Fibroblast of lung (primary cell): ENCODE measurements around the gene PDLIM5. TPM values are rescaled to one million over a fixed set of nuclear protein-coding genes. Genes with fewer than 3 reads are reported as not detected.
A peak's percentile ranks its signal among the peaks of the same experiment; 100 is the strongest.

Experiments
- DNase-seq, 2 donors: peaks; one replicate each; pipeline versions ENCODE4 v3.0.0 to v3.0.0-alpha.2; 2010; ENCODE audit warnings: low read depth in 2 of 2
- H2AFZ ChIP-seq: 2 replicates; pipeline ENCODE4 v1.5.1; 2012; ENCODE audit warnings: low read length, control low read depth, inconsistent platforms
- H3K27ac ChIP-seq: 2 replicates; pipeline ENCODE4 v1.5.1; 2011; ENCODE audit warnings: low read length, control low read depth; ENCODE audit not compliant: insufficient read depth
- H3K27me3 ChIP-seq: 2 replicates; pipeline ENCODE4 v1.5.1; 2011; ENCODE audit warnings: mild to moderate bottlenecking, low read length; ENCODE audit not compliant: control insufficient read depth, insufficient read depth
- H3K36me3 ChIP-seq: 2 replicates; pipeline ENCODE4 v1.5.1; 2011; ENCODE audit warnings: low read length; ENCODE audit not compliant: control insufficient read depth, insufficient read depth
- H3K4me1 ChIP-seq: 2 replicates; pipeline ENCODE4 v1.5.1; 2011; ENCODE audit warnings: low read length; ENCODE audit not compliant: control insufficient read depth, insufficient read depth; ENCODE audit errors: extremely low read depth
- H3K4me2 ChIP-seq: 2 replicates; pipeline ENCODE4 v1.5.1; 2011; ENCODE audit warnings: low read length, control low read depth; ENCODE audit not compliant: insufficient read depth; ENCODE audit errors: extremely low read depth
- H3K4me3 ChIP-seq, 4 experiments: fragments of 200-600 bp in 1 of 4; sonication (generic) in 1 of 4; replicated peaks in 1 of 4; 2 replicates each; pipeline ENCODE4 v1.5.1; 2011 to 2016; ENCODE audit warnings: low read length in 4 of 4, low read depth in 3 of 4, mild to moderate bottlenecking in 3 of 4, control low read depth in 2 of 4, inconsistent platforms in 1 of 4, mixed read lengths in 1 of 4; ENCODE audit not compliant: insufficient read depth in 1 of 4; ENCODE audit errors: control extremely low read depth in 1 of 4
- H3K79me2 ChIP-seq: 2 replicates; pipeline ENCODE4 v1.5.1; 2012; ENCODE audit warnings: mild to moderate bottlenecking, low read length, inconsistent platforms; ENCODE audit not compliant: control insufficient read depth, insufficient read depth
- H3K9ac ChIP-seq: 2 replicates; pipeline ENCODE4 v1.5.1; 2011; ENCODE audit warnings: mild to moderate bottlenecking, low read length, control low read depth; ENCODE audit not compliant: insufficient read depth
- H3K9me3 ChIP-seq: 2 replicates; pipeline ENCODE4 v1.5.1; 2012; ENCODE audit warnings: low read depth, low read length; ENCODE audit not compliant: control insufficient read depth, insufficient read depth
- H4K20me1 ChIP-seq: 2 replicates; pipeline ENCODE4 v1.5.1; 2011; ENCODE audit warnings: low read length; ENCODE audit not compliant: control insufficient read depth, insufficient read depth; ENCODE audit errors: extremely low read depth
- CTCF ChIP-seq, 2 donors: IDR thresholded peaks in 1 of 2; conservative IDR thresholded peaks in 1 of 2; 1 replicate in 1 of 2; 2 replicates in 1 of 2; pipeline ENCODE4 v1.5.1; 2011 to 2012; ENCODE audit warnings: low read length in 2 of 2, control low read depth in 1 of 2, inconsistent platforms in 1 of 2, low read depth in 1 of 2, mild to moderate bottlenecking in 1 of 2
- EZH2 ChIP-seq: IDR thresholded peaks from 2 replicates; pipeline ENCODE4 v1.5.1; 2012; ENCODE audit warnings: low read length, control low read depth, mild to moderate bottlenecking; ENCODE audit errors: missing control alignments
- polyA plus RNA-seq, 2 donors: library from polyadenylated mRNA; depleted of rRNA in 1 of 2; stranded (reverse) in 1 of 2; unstranded in 1 of 2; fragments of >200 nt; gene quantifications; 2 replicates each; pipeline ENCODE4 v1.2.1, GENCODE V29; 2011 to 2012; ENCODE audit warnings: missing spikeins in 1 of 2
- total RNA-seq: library from RNA; depleted of rRNA; stranded (reverse); fragments of >200 nt; gene quantifications from 2 replicates; pipeline ENCODE4 v1.2.1, GENCODE V29; 2014

Gene PDLIM5
- total and polyA plus RNA-seq, 2 donors (not counting 1 experiment from before 2014, with no cell fraction given), result 28.4 to 113 TPM

GRCh38 chr4:94451051-94451694 is 569 bp upstream of the PDLIM5 start:
- Histone ChIP-seq H3K36me3 (no peaks in the 10 kb centered on the region), H4K20me1 (peaks cover 2% of the 10 kb centered on the region), H3K4me1 (peaks cover 12% of the 10 kb centered on the region), H3K4me3 (peak overlapping the region; percentile 82 to 94 (median 88)), H3K9me3 (no peaks in the 10 kb centered on the region), H3K9ac (peak overlapping the region; percentile 90), H3K4me2 (peak overlapping the region; percentile 67), H3K79me2 (peaks cover 38% of the 10 kb centered on the region), H2AFZ (peak overlapping the region; percentile 79), H3K27ac (no peak overlapping the region), H3K27me3 (no peaks in the 10 kb centered on the region)
- no peak for TF ChIP-seq CTCF (conservative IDR thresholded peaks at IDR 0.05 in 1 of 2, IDR thresholded peaks at IDR 0.05 in 1 of 2; ENCODE audit: low read depth in 1 of 2, low read length in 2 of 2)
- no peak for TF ChIP-seq EZH2
- no peak for DNase-seq

DNA sequence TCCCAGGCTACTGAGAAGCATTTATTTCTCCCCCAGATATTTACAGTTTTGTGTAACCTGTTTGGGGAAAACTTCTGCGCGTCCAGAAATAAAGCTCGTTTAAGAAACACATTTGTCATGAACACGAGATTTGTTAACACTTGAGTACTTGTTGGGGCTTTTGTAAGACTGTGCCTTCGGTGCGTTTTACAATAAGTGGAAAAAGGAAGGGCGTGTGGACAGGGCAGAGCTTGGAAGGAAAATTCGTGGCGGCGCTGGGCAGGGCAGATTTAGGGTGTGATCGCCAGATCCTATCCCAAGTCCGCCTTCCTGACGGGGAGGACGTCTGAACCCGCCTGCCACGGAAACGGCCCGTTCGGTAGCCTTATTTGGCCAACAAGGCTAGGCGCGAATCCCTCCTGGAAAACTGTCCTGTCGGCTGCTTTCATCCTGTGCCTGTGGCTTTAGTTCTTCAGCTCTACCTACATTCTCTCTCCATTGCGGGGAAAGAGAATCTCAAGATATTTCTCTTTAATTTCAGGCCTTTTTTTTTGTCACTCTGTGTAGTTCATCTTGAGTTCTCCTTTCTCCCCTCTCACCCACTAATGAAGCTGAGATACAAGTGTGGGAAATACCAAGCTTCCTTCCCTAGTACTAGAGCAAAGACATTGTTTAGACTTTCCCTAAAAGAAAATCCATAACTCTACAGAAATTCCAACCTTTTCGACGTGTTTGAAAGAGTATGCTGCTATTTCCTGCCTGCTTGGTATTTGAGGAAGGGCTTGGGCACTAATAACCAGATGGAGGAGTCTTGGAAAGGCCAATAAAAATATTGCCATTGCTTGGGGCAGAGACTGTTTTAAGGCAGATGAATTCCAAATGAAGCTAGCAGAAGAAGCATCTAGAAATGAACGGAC is 982 bp downstream of the PDLIM5 start:
- Histone ChIP-seq H3K9ac (peak overlapping the region; percentile 90), H3K27ac (peak overlapping the region; percentile 87), H3K4me1 (peaks cover 3% of the 10 kb centered on the region), H3K27me3 (no peaks in the 10 kb centered on the region), H3K36me3 (peaks cover 3% of the 10 kb centered on the region), H3K79me2 (peaks cover 51% of the 10 kb centered on the region), H2AFZ (peak overlapping the region; percentile 43), H4K20me1 (peaks cover 2% of the 10 kb centered on the region), H3K4me2 (peak overlapping the region; percentile 70), H3K4me3 (peak overlapping the region; percentile 88 to 98 (median 92)), H3K9me3 (no peaks in the 10 kb centered on the region)
- TF ChIP-seq CTCF (conservative IDR thresholded peaks at IDR 0.05 in 1 of 2, IDR thresholded peaks at IDR 0.05 in 1 of 2; ENCODE audit: low read depth in 1 of 2, low read length in 2 of 2), result no peak
- no peak for TF ChIP-seq EZH2
- DNase-seq, result peak; percentile 90

GRCh38 chr4:94453391-94453963 is 1.7 kb downstream of the PDLIM5 start:
- H4K20me1 ChIP-seq, result peaks cover 2% of the 10 kb centered on the region
- DNase-seq, result no peak
- TF ChIP-seq CTCF (conservative IDR thresholded peaks at IDR 0.05 in 1 of 2, IDR thresholded peaks at IDR 0.05 in 1 of 2; ENCODE audit: low read depth in 1 of 2, low read length in 2 of 2) (no peak), EZH2 (no peak)

More at GRCh38 chr4:94453391-94453963, 1.7 kb downstream of the PDLIM5 start:
- Histone ChIP-seq H3K4me2 (peak overlapping the region; percentile 70), H3K79me2 (peaks cover 55% of the 10 kb centered on the region), H3K36me3 (peaks cover 3% of the 10 kb centered on the region), H3K27ac (peak overlapping the region; percentile 87), H3K9ac (peak overlapping the region; percentile 1), H2AFZ (no peak overlapping the region), H3K4me1 (peaks cover 3% of the 10 kb centered on the region), H3K27me3 (no peaks in the 10 kb centered on the region), H3K4me3 (peak overlapping the region; percentile 88 to 98 (median 92)), H3K9me3 (no peaks in the 10 kb centered on the region)
